ENCODE measurements around the gene SLAMF6.
"Not testable (repeated sequence)": the region's sequence is repeated elsewhere in the genome, so short reads cannot be mapped to it uniquely, and the experiment has no call there.

Gene SLAMF6

GRCh38 chr1:160488347-160489058 lies 34.6 kb downstream of the SLAMF6 start:
- Histone ChIP-seq H3K9me3 (no peaks in the 10 kb centered on the region), H3K27me3 (ENCODE audit: low read depth) (no peaks in the 10 kb centered on the region), H3K36me3 (replicated peaks) (no peaks in the 10 kb centered on the region), H3K4me3 (no peak overlapping the region), H3K4me1 (no peaks in the 10 kb centered on the region)
- DNase-seq (ENCODE audit: low spot score in 2 of 2) = no peak
- in situ Hi-C loops (cut with MboI; ENCODE audit: low sequenced_read_pairs) = no loop called here

GRCh38 chr1:160486453-160486852 lies 36.6 kb downstream of the SLAMF6 start:
- H3K9me3 ChIP-seq = no peaks in the 10 kb centered on the region
- no peak for DNase-seq (ENCODE audit: low spot score in 2 of 2)
- no peaks in the 10 kb centered on the region for H3K4me1 ChIP-seq
- no peak overlapping the region for H3K4me3 ChIP-seq
- H3K36me3 ChIP-seq (replicated peaks) = no peaks in the 10 kb centered on the region
- in situ Hi-C loops (cut with MboI; ENCODE audit: low sequenced_read_pairs) = no loop called here
- no peaks in the 10 kb centered on the region for H3K27me3 ChIP-seq (ENCODE audit: low read depth)

- Histone ChIP-seq H3K9me3 (no peaks in the 10 kb centered on the region), H3K4me1 (no peaks in the 10 kb centered on the region), H3K36me3 (replicated peaks) (no peaks in the 10 kb centered on the region), H3K27me3 (ENCODE audit: low read depth) (no peaks in the 10 kb centered on the region), H3K4me3 (no peak overlapping the region)
- in situ Hi-C loops (cut with MboI; ENCODE audit: low sequenced_read_pairs) = no loop called here
- DNase-seq (ENCODE audit: low spot score in 2 of 2) = no peak
These were observed 39.4 kb downstream of the SLAMF6 start for GRCh38 chr1:160483505-160484185.

- Histone ChIP-seq H3K36me3 (replicated peaks) (no peaks in the 10 kb centered on the region), H3K4me1 (no peaks in the 10 kb centered on the region), H3K4me3 (no peak overlapping the region), H3K27me3 (ENCODE audit: low read depth) (no peaks in the 10 kb centered on the region), H3K9me3 (no peaks in the 10 kb centered on the region)
- in situ Hi-C loops (cut with MboI; ENCODE audit: low sequenced_read_pairs) = no loop called here
- DNase-seq (ENCODE audit: low spot score in 2 of 2) = no peak
These were observed 41.0 kb downstream of the SLAMF6 start for GRCh38 chr1:160481979-160482596.

- H3K27me3 ChIP-seq (ENCODE audit: low read depth); H3K36me3 ChIP-seq (replicated peaks); in situ Hi-C loops (cut with MboI; ENCODE audit: low sequenced_read_pairs); H3K9me3 ChIP-seq; H3K4me3 ChIP-seq; DNase-seq (ENCODE audit: low spot score in 2 of 2); H3K4me1 ChIP-seq: not testable (repeated sequence)
These were observed 42.3 kb downstream of the SLAMF6 start for GRCh38 chr1:160480781-160481180.

- H3K36me3 ChIP-seq (replicated peaks); H3K27me3 ChIP-seq (ENCODE audit: low read depth); H3K4me1 ChIP-seq; H3K9me3 ChIP-seq; DNase-seq (ENCODE audit: low spot score in 2 of 2); H3K4me3 ChIP-seq; in situ Hi-C loops (cut with MboI; ENCODE audit: low sequenced_read_pairs): not testable (repeated sequence)
These were observed 44.0 kb downstream of the SLAMF6 start for GRCh38 chr1:160479091-160479490.

- H3K4me3 ChIP-seq = no peak overlapping the region
- no peaks in the 10 kb centered on the region for H3K9me3 ChIP-seq
- H3K36me3 ChIP-seq (replicated peaks) = no peaks in the 10 kb centered on the region
- no peak for DNase-seq (ENCODE audit: low spot score in 2 of 2)
- in situ Hi-C loops (cut with MboI; ENCODE audit: low sequenced_read_pairs) = no loop called here
- H3K4me1 ChIP-seq = no peaks in the 10 kb centered on the region
- H3K27me3 ChIP-seq (ENCODE audit: low read depth) = peaks cover 4% of the 10 kb centered on the region; the same call in 1 of the 2 replicates
These were observed 48.4 kb downstream of the SLAMF6 start for GRCh38 chr1:160474392-160475242.

GRCh38 chr1:160472112-160472511 lies 50.9 kb downstream of the SLAMF6 start:
- H3K9me3 ChIP-seq = no peaks in the 10 kb centered on the region
- peaks cover 4% of the 10 kb centered on the region; the same call in 1 of the 2 replicates for H3K27me3 ChIP-seq (ENCODE audit: low read depth)
- H3K36me3 ChIP-seq (replicated peaks) = no peaks in the 10 kb centered on the region
- in situ Hi-C loops (cut with MboI; ENCODE audit: low sequenced_read_pairs) = no loop called here
- DNase-seq (ENCODE audit: low spot score in 2 of 2) = no peak
- no peak overlapping the region for H3K4me3 ChIP-seq
- H3K4me1 ChIP-seq = no peaks in the 10 kb centered on the region

- Histone ChIP-seq H3K4me3 (no peak overlapping the region), H3K36me3 (replicated peaks) (no peaks in the 10 kb centered on the region)
- DNase-seq (ENCODE audit: low spot score in 2 of 2) = no peak
These were observed 51.8 kb downstream of the SLAMF6 start for GRCh38 chr1:160471253-160471652.

GRCh38 chr1:160467576-160467975 lies 55.5 kb downstream of the SLAMF6 start:
- Histone ChIP-seq H3K4me3 (no peak overlapping the region), H3K9me3 (no peaks in the 10 kb centered on the region), H3K4me1 (no peaks in the 10 kb centered on the region), H3K27me3 (ENCODE audit: low read depth) (no peaks in the 10 kb centered on the region; the same call in 1 of the 2 replicates), H3K36me3 (replicated peaks) (no peaks in the 10 kb centered on the region)
- in situ Hi-C loops (cut with MboI; ENCODE audit: low sequenced_read_pairs) = no loop called here
- DNase-seq (ENCODE audit: low spot score in 2 of 2) = no peak

More at GRCh38 chr1:160471253-160471652, 51.8 kb downstream of the SLAMF6 start:
- H3K4me1 ChIP-seq = no peaks in the 10 kb centered on the region
- in situ Hi-C loops (cut with MboI; ENCODE audit: low sequenced_read_pairs) = no loop called here
- H3K27me3 ChIP-seq (ENCODE audit: low read depth) = peaks cover 4% of the 10 kb centered on the region; the same call in 1 of the 2 replicates
- no peaks in the 10 kb centered on the region for H3K9me3 ChIP-seq

GRCh38 chr1:160466961-160467360 lies 56.1 kb downstream of the SLAMF6 start:
- H3K9me3 ChIP-seq = no peaks in the 10 kb centered on the region
- DNase-seq (ENCODE audit: low spot score in 2 of 2) = no peak
- H3K27me3 ChIP-seq (ENCODE audit: low read depth) = no peaks in the 10 kb centered on the region; the same call in 1 of the 2 replicates
- no peaks in the 10 kb centered on the region for H3K36me3 ChIP-seq (replicated peaks)
- H3K4me3 ChIP-seq = no peak overlapping the region
- in situ Hi-C loops (cut with MboI; ENCODE audit: low sequenced_read_pairs) = no loop called here
- no peaks in the 10 kb centered on the region for H3K4me1 ChIP-seq

- no peak overlapping the region for H3K4me3 ChIP-seq
- H3K36me3 ChIP-seq (replicated peaks) = no peaks in the 10 kb centered on the region
- no peaks in the 10 kb centered on the region for H3K9me3 ChIP-seq
- no peaks in the 10 kb centered on the region for H3K27me3 ChIP-seq (ENCODE audit: low read depth)
- no peak for DNase-seq (ENCODE audit: low spot score in 2 of 2)
- in situ Hi-C loops (cut with MboI; ENCODE audit: low sequenced_read_pairs) = no loop called here
- H3K4me1 ChIP-seq = no peaks in the 10 kb centered on the region
These were observed 57.9 kb downstream of the SLAMF6 start for GRCh38 chr1:160465123-160465522.

GRCh38 chr1:160460683-160461287 lies 62.3 kb downstream of the SLAMF6 start:
- no peak overlapping the region for H3K4me3 ChIP-seq
- H3K4me1 ChIP-seq = no peaks in the 10 kb centered on the region
- peaks cover 3% of the 10 kb centered on the region; the same call in 1 of the 2 replicates for H3K27me3 ChIP-seq (ENCODE audit: low read depth)
- in situ Hi-C loops (cut with MboI; ENCODE audit: low sequenced_read_pairs) = no loop called here
- H3K36me3 ChIP-seq (replicated peaks) = no peaks in the 10 kb centered on the region
- H3K9me3 ChIP-seq = no peaks in the 10 kb centered on the region
- no peak for DNase-seq (ENCODE audit: low spot score in 2 of 2)

Measured in HAP-1 (cell line).